Esophagus muscularis mucosa (tissue), 3 donors: Measurements from ENCODE around the gene PLEKHA5.

Source experiments
- CTCF ChIP-seq, 3 experiments: fragments of 200-600 bp in 2 of 3; fragments of 450-650 bp in 1 of 3; sonication (generic) in 2 of 3; IDR thresholded peaks; one replicate each; pipeline ENCODE4 v1.5.1; 2017 to 2019; ENCODE audit warnings: antibody characterized with exemption in 3 of 3, mild to moderate bottlenecking in 2 of 3, moderate library complexity in 1 of 3
- POLR2A ChIP-seq: fragments of 450-650 bp; IDR thresholded peaks from one replicate; pipeline ENCODE4 v1.6.1; 2017; ENCODE audit warnings: antibody characterized with exemption, moderate library complexity, mild to moderate bottlenecking, low read depth
- POLR2AphosphoS5 ChIP-seq, 2 donors: sonication (generic); formaldehyde crosslinking; IDR thresholded peaks; one replicate each; pipeline ENCODE4 v1.6.1; 2017; ENCODE audit warnings: antibody characterized with exemption in 2 of 2

- TF ChIP-seq POLR2AphosphoS5 (IDR thresholded peaks at IDR 0.05) (no peak), CTCF (IDR thresholded peaks at IDR 0.05) (no peak), POLR2A (no peak)
Observed at GRCh38 chr12:19220205-19220604, 90.7 kb downstream of the PLEKHA5 start.
